ENCODE results near the gene NAALADL1.

- TF ChIP-seq CTCF (IDR thresholded peaks at IDR 0.05; ENCODE audit: low read depth, low read length, poor library complexity, severe bottlenecking) (no peak), EZH2phosphoT487 (IDR thresholded peaks at IDR 0.05; ENCODE audit: borderline replicate concordance, low read length) (no peak)
Measured at GRCh38 chr11:65053827-65054508, 4.4 kb downstream of the NAALADL1 start.
